WTC11 (cell line): Measurements from ENCODE around the gene HDAC3. TPM values are rescaled to one million over a fixed set of nuclear protein-coding genes. Genes with fewer than 3 reads are reported as not detected.

Source experiments
- ATAC-seq: fragments of 200-7000 bp; cut with Tn5 transposase; 2 replicates; pipeline ENCODE4 v1.10.0; 2021; ENCODE audit warnings: mild to moderate bottlenecking, moderate library complexity
- CTCF ChIA-PET: fragments of 300-600 bp; sonication (Branson Sonifier 250); formaldehyde crosslinking; loops from one replicate; lab custom pipeline; 2021; ENCODE audit warnings: antibody characterized with exemption; lab: Charles Lee
- POLR2A ChIA-PET: fragments of 350-600 bp; sonication (Branson Sonifier 250); formaldehyde crosslinking; loops from one replicate; lab custom pipeline; 2021; ENCODE audit warnings: antibody characterized with exemption; lab: Charles Lee
- DNase-seq: peaks from one replicate; pipeline ENCODE4 v3.0.0; 2021; ENCODE audit warnings: low spot score
- H3K27ac Mint-ChIP-seq: 2 replicates; pipeline ENCODE4 v1.8.0; 2021; ENCODE audit warnings: mixed read lengths
- H3K27me3 Mint-ChIP-seq: 2 replicates; pipeline ENCODE4 v1.8.0; 2021; ENCODE audit warnings: low read depth, mild to moderate bottlenecking, moderate library complexity, mixed read lengths
- H3K36me3 Mint-ChIP-seq: 2 replicates; pipeline ENCODE4 v1.8.0; 2021; ENCODE audit warnings: mixed read lengths
- H3K4me1 Mint-ChIP-seq: 2 replicates; pipeline ENCODE4 v1.8.0; 2022; ENCODE audit warnings: mixed read lengths
- H3K4me3 Mint-ChIP-seq: 2 replicates; pipeline ENCODE4 v1.8.0; 2021; ENCODE audit warnings: mild to moderate bottlenecking, moderate library complexity, mixed read lengths
- H3K9me3 Mint-ChIP-seq: 2 replicates; pipeline ENCODE4 v1.8.0; 2021; ENCODE audit warnings: mixed read lengths
- ATF1 ChIP-seq: sonication (generic); formaldehyde crosslinking; IDR thresholded peaks from 2 replicates; pipeline ENCODE4 v1.8.1; 2023; ENCODE audit warnings: mild to moderate bottlenecking, moderate library complexity, missing genetic modification reagents
- ATF2 ChIP-seq: sonication (generic); formaldehyde crosslinking; IDR thresholded peaks from 2 replicates; pipeline ENCODE4 v1.8.1; 2022; ENCODE audit warnings: low read depth, missing genetic modification reagents, borderline replicate concordance
- CBFB ChIP-seq: sonication (generic); formaldehyde crosslinking; IDR thresholded peaks from 2 replicates; pipeline ENCODE4 v1.8.1; 2022; ENCODE audit warnings: mild to moderate bottlenecking, low read depth, missing genetic modification reagents
- CREM ChIP-seq: sonication (generic); formaldehyde crosslinking; IDR thresholded peaks from 2 replicates; pipeline ENCODE4 v1.8.1; 2022; ENCODE audit warnings: mild to moderate bottlenecking, missing genetic modification reagents, moderate library complexity
- FOXK1 ChIP-seq: sonication (generic); formaldehyde crosslinking; IDR thresholded peaks from 2 replicates; pipeline ENCODE4 v1.8.0; 2022; ENCODE audit warnings: mild to moderate bottlenecking, moderate library complexity, missing genetic modification reagents
- FOXP1 ChIP-seq: sonication (generic); formaldehyde crosslinking; IDR thresholded peaks from 2 replicates; pipeline ENCODE4 v1.8.0; 2022; ENCODE audit warnings: missing genetic modification reagents, mild to moderate bottlenecking, moderate library complexity, borderline replicate concordance
- JUN ChIP-seq: sonication (generic); formaldehyde crosslinking; IDR thresholded peaks from 2 replicates; pipeline ENCODE4 v1.8.0; 2023; ENCODE audit warnings: mild to moderate bottlenecking, missing genetic modification reagents
- MAX ChIP-seq: sonication (generic); formaldehyde crosslinking; IDR thresholded peaks from 2 replicates; pipeline ENCODE4 v1.8.0; 2022; ENCODE audit warnings: mild to moderate bottlenecking, missing genetic modification reagents
- MXD4 ChIP-seq: fragments of 250-450 bp; sonication (Bioruptor Pico); IDR thresholded peaks from 2 replicates; pipeline ENCODE4 v1.8.0; 2021; ENCODE audit warnings: mild to moderate bottlenecking, moderate library complexity, borderline replicate concordance
- NR3C1 ChIP-seq: sonication (generic); formaldehyde crosslinking; conservative IDR thresholded peaks from 2 replicates; pipeline ENCODE4 v1.8.1; 2023; ENCODE audit warnings: low read depth, mild to moderate bottlenecking, missing genetic modification reagents
- PRDM15 ChIP-seq: sonication (generic); formaldehyde crosslinking; IDR thresholded peaks from 2 replicates; pipeline ENCODE4 v1.8.0; 2022; ENCODE audit warnings: missing genetic modification reagents
- PRRX2 ChIP-seq: fragments of 250-450 bp; sonication (Bioruptor Pico); IDR thresholded peaks from 2 replicates; pipeline ENCODE4 v1.8.0; 2021; ENCODE audit warnings: mild to moderate bottlenecking
- RELA ChIP-seq: sonication (generic); formaldehyde crosslinking; IDR thresholded peaks from 2 replicates; pipeline ENCODE4 v1.8.1; 2022; ENCODE audit warnings: missing genetic modification reagents, mild to moderate bottlenecking, borderline replicate concordance
- SMAD4 ChIP-seq: sonication (generic); formaldehyde crosslinking; IDR thresholded peaks from 2 replicates; pipeline ENCODE4 v1.8.0; 2022; ENCODE audit warnings: mild to moderate bottlenecking, missing genetic modification reagents
- SOX15 ChIP-seq: fragments of 250-450 bp; sonication (Bioruptor Pico); IDR thresholded peaks from 2 replicates; pipeline ENCODE4 v1.9.0; 2021; ENCODE audit warnings: mild to moderate bottlenecking
- SP1 ChIP-seq: sonication (generic); formaldehyde crosslinking; conservative IDR thresholded peaks from 2 replicates; pipeline ENCODE4 v1.8.1; 2022; ENCODE audit warnings: missing genetic modification reagents
- STAT6 ChIP-seq: sonication (generic); formaldehyde crosslinking; conservative IDR thresholded peaks from 2 replicates; pipeline ENCODE4 v1.8.1; 2023; ENCODE audit warnings: mild to moderate bottlenecking, low read depth, missing genetic modification reagents, moderate library complexity
- USF1 ChIP-seq: sonication (generic); formaldehyde crosslinking; IDR thresholded peaks from 2 replicates; pipeline ENCODE4 v1.8.0; 2022; ENCODE audit warnings: mild to moderate bottlenecking, missing genetic modification reagents
- ZMAT4 ChIP-seq: fragments of 250-450 bp; sonication (Bioruptor Pico); IDR thresholded peaks from 2 replicates; pipeline ENCODE4 v1.9.0; 2021; ENCODE audit warnings: mild to moderate bottlenecking
- ZNF121 ChIP-seq: sonication (generic); formaldehyde crosslinking; IDR thresholded peaks from 2 replicates; pipeline ENCODE4 v1.8.0; 2023; ENCODE audit warnings: missing genetic modification reagents
- ZNF138 ChIP-seq: sonication (generic); formaldehyde crosslinking; conservative IDR thresholded peaks from 2 replicates; pipeline ENCODE4 v1.8.1; 2022; ENCODE audit warnings: mild to moderate bottlenecking, moderate library complexity, missing genetic modification reagents
- ZNF232 ChIP-seq: sonication (generic); formaldehyde crosslinking; IDR thresholded peaks from 2 replicates; pipeline ENCODE4 v1.8.0; 2022; ENCODE audit warnings: mild to moderate bottlenecking, missing genetic modification reagents
- ZNF396 ChIP-seq: fragments of 250-450 bp; sonication (Bioruptor Pico); IDR thresholded peaks from 2 replicates; pipeline ENCODE4 v1.8.0; 2021; ENCODE audit warnings: mild to moderate bottlenecking, moderate library complexity, borderline replicate concordance
- ZNF532 ChIP-seq: fragments of 250-450 bp; sonication (Bioruptor Pico); IDR thresholded peaks from 2 replicates; pipeline ENCODE4 v1.9.0; 2021; ENCODE audit warnings: mild to moderate bottlenecking, borderline replicate concordance
- total RNA-seq: library from RNA; stranded (reverse); gene quantifications from 3 replicates; pipeline ENCODE4 v1.2.3, GENCODE V29; 2021

Gene HDAC3
- total RNA-seq, 1 experiment from 2014 or later: 96.2 TPM

GRCh38 chr5:141680751-141681201 is 44.1 kb upstream of the HDAC3 start:
- DNase-seq: peak; percentile 78
- Mint-ChIP-seq H3K27ac (peak overlapping the region; percentile 96), H3K4me3 (peak overlapping the region; percentile 84), H3K36me3 (peaks cover 21% of the 10 kb centered on the region), H3K27me3 (no peaks in the 10 kb centered on the region), H3K4me1 (peaks cover 45% of the 10 kb centered on the region), H3K9me3 (peaks cover 4% of the 10 kb centered on the region; the same call in 1 of the 2 replicates)
- ChIA-PET CTCF (interaction anchor here (0.9 to 4.1 kb wide), 18 partner anchors 11 to 288 kb away, joined by 3 to 36 read pairs (median 6); partner anchors contain the start of genes DIAPH1, FCHSD1, HDAC3 and PCDH1), POLR2A (interaction anchor here (0.6 to 2.1 kb wide), 7 partner anchors 11 to 289 kb away, joined by 3 to 5 read pairs (median 4); partner anchors contain the start of genes DELE1, HDAC3, RELL2 and RNF14)
- peak; percentile 90 for ATAC-seq
- TF ChIP-seq ZNF232 (CRISPR knock-in tag) (peak; percentile 61; the same call in 1 of the 2 replicates), NR3C1 (CRISPR knock-in tag) (0 out of 2 replicates have a peak, but pooled peaks have one; percentile 52), FOXP1 (CRISPR knock-in tag) (0 out of 2 replicates have a peak, but pooled peaks have one; percentile 29), ATF2 (no peak), ZNF121 (CRISPR knock-in tag) (0 out of 2 replicates have a peak, but pooled peaks have one; percentile 2), ZNF138 (CRISPR knock-in tag) (no peak), CREM (no peak), SP1 (peak; percentile 51; the same call in 1 of the 2 replicates), ZNF396 (CRISPR knock-in tag) (no peak), ZNF532 (CRISPR knock-in tag) (no peak), CBFB (CRISPR knock-in tag) (peak; percentile 9; the same call in 1 of the 2 replicates), SOX15 (CRISPR knock-in tag) (no peak), JUN (CRISPR knock-in tag) (no peak), RELA (CRISPR knock-in tag) (no peak), PRDM15 (no peak), SMAD4 (CRISPR knock-in tag) (no peak), PRRX2 (no peak), MXD4 (CRISPR knock-in tag) (no peak), MAX (CRISPR knock-in tag) (peak; percentile 66; the same call in 1 of the 2 replicates), ATF1 (CRISPR knock-in tag) (no peak), ZMAT4 (CRISPR knock-in tag) (no peak), FOXK1 (peak; percentile 68), STAT6 (CRISPR knock-in tag) (0 out of 2 replicates have a peak, but pooled peaks have one; percentile 86), USF1 (CRISPR knock-in tag) (no peak)
